HG03521 (cell line): ENCODE measurements around the gene PLEKHA8.

Source experiments
- ATAC-seq: cut with Tn5 transposase; IDR thresholded peaks from one replicate; pipeline ENCODE4 v1.9.1; 2021; ENCODE audit warnings: mild to moderate bottlenecking, moderate library complexity; ENCODE audit not compliant: unreplicated experiment

The PLEKHA8 gene

DNA sequence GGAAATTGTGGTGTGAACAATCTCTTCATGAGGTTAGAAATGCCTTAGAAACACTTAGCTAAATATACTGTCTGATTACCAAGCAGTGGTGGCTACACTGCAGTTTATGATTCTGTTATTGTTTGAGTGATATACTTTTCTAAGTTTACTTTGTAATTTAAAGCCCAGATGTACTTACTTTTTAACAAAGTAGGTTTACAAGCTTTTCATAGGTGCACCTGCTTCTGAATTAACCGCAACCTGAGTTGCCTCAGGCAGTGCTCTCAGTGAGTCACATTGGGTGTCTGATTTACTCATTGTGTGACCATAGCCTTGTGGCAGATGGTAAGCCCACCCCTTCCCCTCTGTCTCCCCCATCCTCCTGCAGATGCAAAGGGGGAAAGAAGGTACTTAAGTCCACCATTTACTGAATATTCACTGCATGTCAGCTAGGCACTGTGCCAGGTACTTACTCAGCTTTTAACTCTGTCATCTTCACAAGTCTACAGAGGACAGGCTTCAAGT, 115.6 kb downstream of the PLEKHA8 start:
- ATAC-seq: no peak

DNA sequence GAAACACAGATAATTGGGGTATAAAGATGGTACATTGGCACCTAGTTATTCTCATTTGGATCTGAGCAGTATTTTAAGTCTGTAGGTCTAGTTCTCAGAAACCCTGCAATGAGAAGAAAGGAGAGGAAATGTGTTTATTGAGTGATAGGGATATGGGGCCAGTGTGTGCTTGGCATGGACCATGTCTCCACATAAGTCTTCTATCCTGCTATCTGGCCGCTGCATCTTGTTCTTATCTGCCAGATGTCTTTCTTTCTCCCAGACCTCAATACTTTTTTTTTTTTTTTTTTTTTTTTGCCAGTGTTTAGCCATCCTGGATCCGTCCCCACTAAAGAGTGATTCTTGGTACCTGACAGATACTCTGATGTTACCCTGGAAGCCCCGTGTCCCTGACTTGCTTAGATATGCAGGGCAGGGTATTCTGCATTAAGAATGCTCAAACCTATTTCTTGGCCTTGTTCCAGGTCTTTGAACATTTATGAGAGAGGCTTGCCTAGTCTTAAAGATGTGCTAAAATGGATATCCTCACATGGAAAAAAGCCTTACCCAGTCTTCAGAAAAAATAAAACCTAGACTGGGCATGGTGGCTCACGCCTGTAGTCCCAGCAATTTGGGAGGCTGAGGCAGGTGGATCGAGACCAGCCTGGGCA, 116.6 kb downstream of the PLEKHA8 start:
- ATAC-seq: no peak

DNA sequence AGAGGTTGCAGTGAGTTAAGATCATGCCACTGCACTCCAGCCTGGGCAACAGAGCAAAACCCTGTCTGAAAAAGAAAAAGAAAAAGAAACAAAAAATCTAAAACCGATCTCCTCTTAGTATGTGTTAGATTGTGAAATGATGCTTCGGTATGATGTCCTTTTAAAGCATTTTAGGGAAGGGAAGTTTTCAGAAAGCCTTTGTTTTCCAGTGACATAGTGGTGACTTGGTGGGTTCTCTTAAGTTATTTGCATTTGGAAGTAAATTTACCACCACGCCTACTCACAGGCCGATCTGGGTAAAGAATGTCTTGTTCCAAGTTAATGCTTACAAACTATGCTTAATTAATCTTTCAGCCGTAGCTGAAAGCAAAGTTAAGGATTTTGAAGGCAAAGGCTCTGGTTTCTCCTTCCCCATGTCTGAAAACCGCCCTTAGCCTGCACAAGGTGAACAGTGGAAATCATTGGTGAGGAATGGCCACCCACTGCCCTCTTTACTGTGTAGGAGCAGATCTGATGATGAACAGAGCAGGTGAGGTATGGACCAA, 117.3 kb downstream of the PLEKHA8 start:
- no peak for ATAC-seq

DNA sequence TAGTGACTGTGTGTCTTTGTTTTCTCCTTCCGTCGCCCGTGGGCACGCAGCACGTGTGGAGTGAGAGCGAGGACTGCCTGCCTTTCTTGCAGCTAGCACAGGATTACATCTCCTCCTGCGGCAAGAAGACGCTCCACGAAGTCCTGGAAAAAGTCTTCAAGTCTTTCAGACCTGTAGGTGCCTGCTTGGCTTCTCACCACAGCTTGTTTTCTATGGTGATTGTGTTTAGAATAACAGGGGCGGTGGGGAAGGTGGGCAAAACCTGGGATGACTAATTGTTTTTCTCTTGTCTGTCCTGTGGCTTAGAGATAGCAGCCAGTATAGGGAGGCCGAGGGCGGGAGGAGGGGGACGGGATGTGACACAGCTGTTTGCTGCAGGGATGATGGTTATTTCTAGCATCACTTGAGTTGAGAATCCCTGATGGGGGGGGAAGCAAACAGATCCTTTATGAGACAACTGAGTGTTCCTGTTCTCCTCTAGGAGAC, 118.0 kb downstream of the PLEKHA8 start:
- no peak for ATAC-seq

DNA sequence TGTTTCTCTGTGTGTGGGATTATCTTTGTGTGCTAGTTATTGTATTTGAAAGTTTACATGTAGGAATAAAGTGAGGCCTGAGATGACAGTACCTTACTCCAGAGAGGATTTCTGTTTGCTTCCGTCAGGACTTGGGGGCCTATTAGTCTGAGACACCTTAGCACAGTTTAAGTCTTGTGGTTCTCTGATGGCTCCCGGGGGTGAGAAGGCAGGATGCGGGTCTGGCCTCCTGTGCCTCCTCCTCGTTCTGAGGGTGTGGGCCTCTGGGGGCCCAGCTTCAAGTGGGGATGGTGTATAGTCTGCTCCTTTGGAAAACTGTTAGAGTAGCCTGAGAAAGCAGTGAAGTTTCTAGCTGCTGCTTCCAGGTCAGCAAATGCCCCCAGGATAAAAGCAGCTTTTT, 119.0 kb downstream of the PLEKHA8 start:
- ATAC-seq: no peak

DNA sequence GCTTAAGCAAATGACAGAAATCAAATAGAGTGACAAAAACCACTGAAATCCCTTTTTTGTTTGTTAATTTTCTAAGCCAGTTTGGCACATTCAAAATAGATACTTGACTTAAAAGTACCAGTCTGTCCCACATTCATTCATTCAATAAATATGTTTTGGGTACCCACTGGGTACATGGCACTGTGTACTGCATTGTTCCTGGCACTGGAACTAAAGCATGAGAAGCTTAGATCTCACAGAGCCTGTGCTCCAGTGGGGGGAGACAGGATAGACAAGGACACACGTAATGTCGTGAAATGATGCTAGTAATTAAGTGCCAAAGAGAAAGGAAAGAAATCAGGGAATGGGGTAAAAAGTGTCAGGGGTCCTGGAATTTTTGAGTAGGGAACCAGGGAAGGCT, 119.6 kb downstream of the PLEKHA8 start:
- no peak for ATAC-seq

DNA sequence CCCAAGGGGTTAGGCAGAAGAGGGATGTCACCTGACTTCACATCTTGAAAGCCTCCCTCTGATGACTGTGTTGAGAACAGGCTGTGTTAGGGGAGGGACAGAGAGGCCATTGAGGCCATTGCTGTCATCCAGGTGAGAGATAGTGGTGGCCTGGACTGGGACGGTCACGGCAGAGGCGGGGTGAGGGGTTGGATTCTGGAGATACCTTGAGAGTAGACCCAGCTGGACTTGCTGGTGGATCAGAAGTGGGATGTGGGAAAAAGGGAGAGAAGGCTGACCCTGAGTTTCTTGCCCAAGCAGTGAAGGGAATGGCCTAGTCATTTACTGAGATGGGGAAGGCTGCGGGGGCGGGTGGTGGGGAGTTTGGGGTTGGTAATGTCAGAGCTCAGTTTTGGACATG, 120.2 kb downstream of the PLEKHA8 start:
- ATAC-seq: no peak

DNA sequence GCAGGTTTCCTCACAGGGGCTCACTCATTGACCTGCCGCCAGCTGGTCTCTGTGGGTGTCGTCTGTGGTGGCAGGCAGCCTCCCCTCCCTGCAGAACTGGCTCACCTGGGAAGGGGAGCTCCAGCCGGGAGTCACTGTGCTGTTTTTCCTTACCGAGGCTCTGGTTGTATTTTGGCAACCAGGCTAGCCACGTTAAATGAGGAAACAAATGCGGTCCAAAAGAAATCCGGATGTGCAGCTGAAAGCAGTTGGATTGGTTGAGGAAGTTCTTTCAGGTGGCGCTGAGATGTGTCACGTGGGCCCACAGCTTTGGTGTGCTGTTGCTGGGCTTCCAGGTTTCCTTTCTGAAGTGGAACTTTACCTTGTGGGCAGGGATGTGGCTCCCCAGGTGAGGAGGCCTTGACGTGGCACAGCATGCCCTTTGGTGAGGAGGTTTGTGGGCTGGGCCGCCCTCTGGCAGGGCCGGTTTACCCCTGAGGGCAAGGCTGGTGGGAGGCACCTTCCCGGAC, 120.8 kb downstream of the PLEKHA8 start:
- no peak for ATAC-seq

DNA sequence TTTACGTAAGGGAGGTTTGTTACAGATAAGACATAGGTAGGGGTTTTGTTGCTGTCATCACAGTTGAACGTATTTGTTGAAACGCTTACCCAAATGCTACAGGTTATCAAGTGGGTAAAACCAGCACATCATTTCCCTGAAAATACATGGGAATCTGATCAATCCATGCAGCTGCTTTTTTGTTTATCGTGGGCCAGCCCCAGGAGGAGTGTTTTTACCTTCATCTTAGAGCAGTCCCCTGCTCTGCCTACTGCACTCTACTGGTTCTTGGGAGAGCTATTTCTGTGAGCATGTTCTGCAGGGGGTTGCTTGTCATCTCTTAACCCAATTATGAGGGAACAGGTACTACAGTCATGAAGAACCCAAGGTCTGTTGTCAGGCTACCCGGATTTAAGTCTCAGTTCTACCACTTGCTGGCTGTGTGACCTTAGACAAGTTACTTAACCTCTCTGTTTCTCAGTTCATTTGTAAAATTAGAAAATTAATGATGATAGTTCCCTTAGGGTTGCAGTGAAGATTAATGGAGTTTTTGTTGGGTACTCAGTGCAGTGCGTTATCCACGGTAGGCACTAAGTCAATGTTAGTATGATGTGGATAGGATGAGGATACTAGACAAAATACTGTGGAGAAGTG, 121.5 kb downstream of the PLEKHA8 start:
- no peak for ATAC-seq

DNA sequence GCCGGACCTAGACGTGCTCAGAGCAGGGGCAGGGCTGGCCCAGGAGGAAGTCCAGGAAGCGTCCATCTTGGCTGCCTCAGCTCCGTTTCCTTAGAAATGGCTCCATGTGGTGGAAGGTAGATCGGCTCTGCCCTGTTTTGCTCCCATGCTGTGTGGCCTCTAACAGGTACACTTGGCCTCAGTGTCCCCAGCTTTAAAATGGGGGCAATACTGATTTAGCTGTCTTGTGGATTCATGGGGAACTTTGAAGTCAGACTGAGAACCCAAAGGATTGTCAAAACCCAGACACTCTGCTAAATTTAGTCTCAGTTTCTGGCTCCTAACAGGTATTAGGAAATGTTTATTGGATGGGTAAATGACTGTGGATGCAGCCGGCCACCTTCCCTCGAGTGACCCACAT, 122.5 kb downstream of the PLEKHA8 start:
- no peak for ATAC-seq

DNA sequence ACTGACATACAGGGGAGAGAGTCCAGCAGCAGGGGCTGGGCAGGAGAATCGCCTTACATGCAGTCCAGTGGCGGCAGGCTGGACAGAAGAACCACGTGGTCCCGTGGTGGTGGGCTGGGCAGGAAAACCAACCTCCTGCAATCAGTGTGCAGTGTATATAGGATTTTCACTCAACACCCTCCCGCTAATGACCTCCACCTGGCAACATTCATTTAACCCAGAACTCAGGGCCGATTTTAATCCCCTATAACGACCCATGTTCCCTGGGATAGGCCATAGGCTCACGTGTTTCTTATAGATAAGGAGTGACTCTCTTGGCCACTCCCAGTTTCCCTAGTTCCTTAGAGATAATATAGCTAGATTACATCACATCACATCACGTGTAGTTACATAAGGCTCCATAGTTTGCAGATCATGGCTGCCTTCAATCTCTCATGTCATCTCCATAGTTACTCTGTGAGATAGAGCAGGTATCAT, 125.9 kb downstream of the PLEKHA8 start:
- ATAC-seq: no peak

DNA sequence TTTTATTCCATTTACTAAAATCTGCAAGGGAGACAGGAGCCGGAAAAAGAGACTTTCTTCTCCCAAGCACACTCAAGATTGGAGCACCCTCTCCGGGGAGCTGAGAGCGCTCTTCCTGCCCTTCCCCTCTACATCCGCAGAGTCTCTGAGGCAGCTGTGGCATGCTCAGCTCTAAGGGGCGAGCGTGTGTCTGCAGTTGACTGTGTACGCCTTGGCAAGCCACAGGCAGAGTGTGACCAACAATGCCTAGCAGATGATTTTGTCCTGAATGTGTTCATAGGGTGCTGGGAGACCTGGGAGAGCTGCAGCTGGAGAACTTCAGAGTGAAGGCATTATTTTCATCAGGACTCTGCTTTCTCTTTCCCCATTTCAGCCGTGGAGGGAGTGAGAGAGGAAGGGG, 127.3 kb downstream of the PLEKHA8 start:
- ATAC-seq: no peak

DNA sequence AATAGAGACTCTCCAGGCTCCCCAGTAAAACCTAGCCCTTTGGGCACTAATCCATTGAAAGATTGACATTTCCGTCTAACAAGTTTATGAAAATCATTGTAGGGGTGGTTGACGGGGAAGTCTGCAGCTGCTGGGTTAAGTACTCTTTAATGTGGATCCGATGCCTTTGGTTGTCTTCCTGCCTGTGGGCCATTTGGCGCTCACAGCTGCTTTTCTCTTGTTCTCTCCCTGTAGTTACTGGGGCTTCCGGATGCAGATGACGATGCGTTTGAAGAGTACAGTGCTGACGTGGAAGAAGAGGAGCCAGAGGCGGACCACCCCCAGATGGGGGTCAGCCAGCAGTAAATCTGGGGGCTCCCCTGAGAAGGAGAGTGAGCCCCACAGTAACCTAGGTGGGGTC, 129.0 kb downstream of the PLEKHA8 start:
- no peak for ATAC-seq

DNA sequence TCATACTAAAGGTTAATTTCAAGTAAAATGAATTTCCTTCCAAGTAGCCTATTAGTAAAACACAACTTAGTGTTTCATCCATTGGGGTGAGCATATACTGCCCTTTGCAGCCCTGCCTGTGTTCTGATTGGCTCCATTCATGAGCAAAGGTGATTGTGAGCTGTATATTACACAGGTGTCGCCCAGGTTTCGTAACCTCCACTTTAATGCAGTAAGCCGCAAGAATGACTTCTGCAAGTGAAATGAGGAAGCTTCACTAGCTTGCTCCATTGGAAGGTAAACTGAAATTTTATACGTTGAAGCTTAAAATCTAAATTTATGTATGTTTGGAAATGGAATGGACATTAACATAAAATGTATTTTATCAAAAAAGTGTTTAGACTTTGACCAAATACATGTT, 131.0 kb downstream of the PLEKHA8 start:
- no peak for ATAC-seq

DNA sequence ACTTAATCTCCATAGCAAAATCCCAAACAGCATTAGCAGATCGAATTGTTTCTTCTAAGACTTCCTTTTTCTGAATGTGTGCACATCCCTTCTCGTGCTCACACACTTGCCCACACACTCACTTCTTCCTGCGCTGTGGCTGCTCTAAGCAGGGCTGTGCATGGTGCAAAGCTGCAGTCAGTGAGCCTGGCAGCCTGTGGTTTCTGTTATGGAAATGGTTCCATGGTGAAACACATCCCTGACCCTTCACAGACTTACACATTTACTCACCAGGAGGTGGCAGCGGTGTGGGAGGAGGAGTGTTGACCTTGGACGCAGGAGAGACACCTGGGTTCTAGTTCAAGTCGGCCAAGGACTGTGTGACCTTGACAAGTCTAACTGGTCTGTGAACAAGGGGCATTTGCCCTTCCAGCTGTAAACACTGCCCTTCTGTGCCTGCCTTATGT, 131.5 kb downstream of the PLEKHA8 start:
- ATAC-seq: no peak

DNA sequence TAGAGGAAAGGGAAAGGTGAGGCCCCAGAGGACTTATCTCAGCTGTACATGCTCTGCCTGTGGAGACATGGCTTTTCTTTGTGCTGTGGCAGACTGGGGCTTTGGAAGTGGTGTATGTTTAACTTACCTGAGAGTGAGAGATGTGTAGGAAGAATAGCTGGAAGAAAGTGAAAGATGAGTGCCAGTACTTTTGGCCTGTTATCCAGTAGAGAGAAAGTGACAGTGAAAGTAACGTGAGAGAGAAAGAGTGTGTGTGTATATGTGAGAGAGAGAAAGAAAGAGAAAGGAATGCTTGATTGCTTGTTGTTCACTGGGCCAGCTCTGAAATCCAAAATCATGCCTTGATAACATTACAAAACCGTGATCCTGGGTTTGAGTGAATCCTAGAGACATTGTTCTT, 132.1 kb downstream of the PLEKHA8 start:
- no peak for ATAC-seq

DNA sequence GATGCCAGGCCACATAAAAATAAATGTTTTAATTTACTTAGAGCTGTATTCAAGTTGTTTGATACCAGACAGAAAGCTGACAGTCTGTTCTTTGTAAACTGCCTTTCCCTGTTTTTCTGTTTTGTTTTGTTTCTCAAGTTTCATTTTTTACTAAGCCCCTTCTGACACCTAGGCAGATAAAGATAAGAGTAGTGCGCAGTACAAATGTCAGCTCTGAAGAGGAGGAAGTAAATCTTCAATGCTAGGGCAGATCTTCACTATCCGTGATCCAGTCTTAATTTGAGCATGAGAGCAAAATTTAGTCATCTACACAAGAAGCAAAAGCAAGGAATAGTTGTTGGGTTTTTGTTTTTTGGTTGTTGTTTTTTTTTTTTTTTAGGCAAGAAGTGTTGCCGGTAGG, 133.9 kb downstream of the PLEKHA8 start:
- no peak for ATAC-seq

DNA sequence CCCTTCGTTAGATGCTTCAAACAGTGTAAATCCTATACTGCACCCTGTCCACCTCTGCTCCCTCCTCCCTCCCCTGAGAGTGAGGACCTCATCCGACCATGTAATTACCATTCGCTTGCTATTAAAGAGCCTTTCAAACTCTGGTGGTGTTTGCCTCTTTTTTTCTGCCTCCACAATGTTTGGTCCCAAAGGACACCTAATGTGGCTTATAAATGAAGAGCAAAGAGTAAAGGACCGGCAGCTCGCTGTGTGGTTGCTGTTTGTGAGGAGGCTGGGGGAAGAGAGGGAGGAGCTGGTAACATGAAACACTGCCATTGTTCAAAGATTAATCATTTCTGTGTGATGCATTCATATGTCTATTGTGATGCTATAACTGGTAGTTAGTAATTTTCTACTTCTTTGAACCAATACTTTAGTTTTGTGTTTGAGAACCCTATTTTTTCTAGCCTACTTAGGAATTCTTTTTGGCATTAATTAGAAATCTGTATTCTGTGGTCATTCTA, 134.5 kb downstream of the PLEKHA8 start:
- ATAC-seq: no peak

DNA sequence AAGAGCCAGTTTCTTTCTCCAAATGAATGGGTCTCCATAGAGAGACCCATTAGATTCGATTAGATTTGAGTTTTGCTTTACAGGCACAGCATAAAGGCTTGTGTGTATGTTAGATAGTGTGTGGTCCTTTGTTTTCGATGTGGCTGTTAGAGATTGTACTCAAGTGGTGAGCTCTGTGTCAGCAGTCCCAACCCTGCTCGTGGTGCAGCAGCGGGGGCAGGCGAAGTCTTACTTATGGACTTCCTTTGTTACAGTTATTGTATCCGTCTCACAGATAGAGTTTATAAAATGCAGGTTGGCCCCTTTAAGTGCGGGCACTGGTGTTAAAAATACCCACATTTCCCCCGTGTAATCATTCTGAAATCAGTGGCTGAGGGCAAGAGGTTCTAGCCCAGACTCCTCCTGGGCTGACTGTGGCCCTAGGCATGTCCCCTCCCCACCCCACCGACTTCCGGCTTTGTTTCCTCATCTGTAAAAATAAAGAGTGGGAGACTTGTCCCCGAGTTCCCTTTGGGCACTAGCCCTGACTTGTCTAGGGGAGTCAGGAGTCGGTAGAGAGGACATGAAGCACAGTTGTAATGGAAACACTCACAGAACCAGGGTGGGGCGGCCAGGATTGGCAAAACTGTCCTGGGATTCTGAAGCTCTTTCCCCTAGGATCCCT, 135.2 kb downstream of the PLEKHA8 start:
- no peak for ATAC-seq

DNA sequence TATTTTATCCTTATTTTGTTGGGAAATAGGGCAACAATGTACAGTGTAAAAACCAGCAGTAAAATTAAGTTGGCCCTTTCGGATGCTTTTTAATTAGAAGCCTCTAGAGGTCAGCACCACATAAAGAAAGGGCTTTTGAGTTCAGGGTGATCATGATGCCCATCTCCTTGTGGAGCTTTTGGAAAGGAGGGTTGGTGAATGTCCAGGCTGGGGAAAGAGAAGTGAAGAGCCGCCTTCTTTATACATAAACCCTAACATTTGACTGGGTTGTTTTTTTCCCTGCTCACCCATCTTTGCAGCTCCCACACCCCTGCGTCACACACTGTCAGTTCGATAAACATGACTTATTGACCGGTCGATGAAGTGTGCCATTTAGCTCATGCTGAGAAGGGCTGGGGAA, 136.4 kb downstream of the PLEKHA8 start:
- no peak for ATAC-seq

DNA sequence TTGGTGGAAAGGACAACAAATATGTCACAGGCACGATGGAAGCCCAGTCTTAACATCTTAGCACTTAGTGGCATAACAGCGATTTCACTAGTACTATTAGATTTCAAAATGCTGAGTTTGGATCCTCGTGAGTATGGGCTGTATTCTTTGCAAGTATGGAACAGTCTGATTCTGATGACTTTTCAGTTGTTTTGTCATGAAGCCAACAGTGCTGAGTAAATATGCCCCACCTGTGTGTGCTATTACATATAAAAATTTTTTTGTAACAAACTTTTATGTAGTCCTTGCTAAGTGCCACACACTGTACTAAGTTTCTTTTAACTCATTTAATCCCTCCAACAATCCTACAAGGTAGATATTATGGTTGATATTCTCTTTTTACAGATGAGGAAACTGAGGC, 137.4 kb downstream of the PLEKHA8 start:
- ATAC-seq: no peak
